ENCODE measurements around the gene PCBP1.
"Not testable (repeated sequence)": the region's sequence is repeated elsewhere in the genome, so short reads cannot be mapped to it uniquely, and the experiment has no call there.

PCBP1 gene

GRCh38 chr2:70133491-70134322 is 46.4 kb downstream of the PCBP1 start:
- FAIRE-seq, result peak; percentile 87

GRCh38 chr2:70134323-70134983 is 47.2 kb downstream of the PCBP1 start:
- FAIRE-seq, result peak; percentile 47

More at GRCh38 chr2:70133491-70134322, 46.4 kb downstream of the PCBP1 start:
- no peak for DNase-seq (ENCODE audit: insufficient read length, low spot score)
- 0 out of 2 replicates have a peak, but pooled peaks have one; percentile 15 for TF ChIP-seq TAF1 (IDR thresholded peaks at IDR 0.05; ENCODE audit: low read depth, low read length)
- no peak for TF ChIP-seq PAX5 (IDR thresholded peaks at IDR 0.05; ENCODE audit: insufficient read depth, low read length, severe bottlenecking)
- no peak for TF ChIP-seq SPI1 (IDR thresholded peaks at IDR 0.05; ENCODE audit: low read depth, low read length)
- TF ChIP-seq POLR2A (IDR thresholded peaks at IDR 0.05; ENCODE audit: low read depth, low read length), result peak; percentile 28; the same call in 1 of the 2 replicates
- 0 out of 2 replicates have a peak, but pooled peaks have one; percentile 16 for TF ChIP-seq POLR2AphosphoS5 (IDR thresholded peaks at IDR 0.05; ENCODE audit: low read depth, low read length)
- no peak for TF ChIP-seq POU2F2 (IDR thresholded peaks at IDR 0.05; ENCODE audit: low read depth, low read length)

More at GRCh38 chr2:70134323-70134983, 47.2 kb downstream of the PCBP1 start:
- not testable (repeated sequence) for DNase-seq (ENCODE audit: insufficient read length, low spot score)
- 0 out of 2 replicates have a peak, but pooled peaks have one; percentile 4 for TF ChIP-seq POLR2A (IDR thresholded peaks at IDR 0.05; ENCODE audit: low read depth, low read length)
